WTC11 (cell line): Measurements from ENCODE around the gene SLFN5. TPM values are rescaled to one million over a fixed set of nuclear protein-coding genes. Genes with fewer than 3 reads are reported as not detected.

Source experiments
- ATAC-seq: fragments of 200-7000 bp; cut with Tn5 transposase; 2 replicates; pipeline ENCODE4 v1.10.0; 2021; ENCODE audit warnings: mild to moderate bottlenecking, moderate library complexity
- CTCF ChIA-PET: fragments of 300-600 bp; sonication (Branson Sonifier 250); formaldehyde crosslinking; loops from one replicate; lab custom pipeline; 2021; ENCODE audit warnings: antibody characterized with exemption; lab: Charles Lee
- POLR2A ChIA-PET: fragments of 350-600 bp; sonication (Branson Sonifier 250); formaldehyde crosslinking; loops from one replicate; lab custom pipeline; 2021; ENCODE audit warnings: antibody characterized with exemption; lab: Charles Lee
- DNase-seq: peaks from one replicate; pipeline ENCODE4 v3.0.0; 2021; ENCODE audit warnings: low spot score
- H3K27ac Mint-ChIP-seq: 2 replicates; pipeline ENCODE4 v1.8.0; 2021; ENCODE audit warnings: mixed read lengths
- H3K27me3 Mint-ChIP-seq: 2 replicates; pipeline ENCODE4 v1.8.0; 2021; ENCODE audit warnings: low read depth, mild to moderate bottlenecking, moderate library complexity, mixed read lengths
- H3K36me3 Mint-ChIP-seq: 2 replicates; pipeline ENCODE4 v1.8.0; 2021; ENCODE audit warnings: mixed read lengths
- H3K4me1 Mint-ChIP-seq: 2 replicates; pipeline ENCODE4 v1.8.0; 2022; ENCODE audit warnings: mixed read lengths
- H3K4me3 Mint-ChIP-seq: 2 replicates; pipeline ENCODE4 v1.8.0; 2021; ENCODE audit warnings: mild to moderate bottlenecking, moderate library complexity, mixed read lengths
- H3K9me3 Mint-ChIP-seq: 2 replicates; pipeline ENCODE4 v1.8.0; 2021; ENCODE audit warnings: mixed read lengths
- AFF4 ChIP-seq: sonication (generic); formaldehyde crosslinking; IDR thresholded peaks from 2 replicates; pipeline ENCODE4 v1.8.1; 2023; ENCODE audit warnings: mild to moderate bottlenecking, missing genetic modification reagents, borderline replicate concordance
- ARID4B ChIP-seq: sonication (generic); formaldehyde crosslinking; IDR thresholded peaks from 2 replicates; pipeline ENCODE4 v1.8.0; 2023; ENCODE audit warnings: missing genetic modification reagents, mild to moderate bottlenecking, borderline replicate concordance
- ERG ChIP-seq: fragments of 250-450 bp; sonication (Bioruptor Pico); IDR thresholded peaks from 2 replicates; pipeline ENCODE4 v1.8.0; 2021; ENCODE audit warnings: mild to moderate bottlenecking
- ETV6 ChIP-seq: sonication (generic); formaldehyde crosslinking; IDR thresholded peaks from 2 replicates; pipeline ENCODE4 v1.8.1; 2022; ENCODE audit warnings: mild to moderate bottlenecking, missing genetic modification reagents
- GTF2I ChIP-seq: fragments of 250-450 bp; sonication (Bioruptor Pico); conservative IDR thresholded peaks from 2 replicates; pipeline ENCODE4 v1.4.0; 2021; ENCODE audit warnings: mild to moderate bottlenecking
- IRF1 ChIP-seq: sonication (generic); formaldehyde crosslinking; IDR thresholded peaks from 2 replicates; pipeline ENCODE4 v1.8.0; 2023; ENCODE audit warnings: missing genetic modification reagents
- SMAD4 ChIP-seq: sonication (generic); formaldehyde crosslinking; IDR thresholded peaks from 2 replicates; pipeline ENCODE4 v1.8.0; 2022; ENCODE audit warnings: mild to moderate bottlenecking, missing genetic modification reagents
- STAT6 ChIP-seq: sonication (generic); formaldehyde crosslinking; conservative IDR thresholded peaks from 2 replicates; pipeline ENCODE4 v1.8.1; 2023; ENCODE audit warnings: mild to moderate bottlenecking, low read depth, missing genetic modification reagents, moderate library complexity
- TEAD4 ChIP-seq: sonication (generic); formaldehyde crosslinking; IDR thresholded peaks from 2 replicates; pipeline ENCODE4 v1.8.0; 2022; ENCODE audit warnings: mild to moderate bottlenecking, missing genetic modification reagents
- ZBTB21 ChIP-seq: sonication (generic); formaldehyde crosslinking; IDR thresholded peaks from 2 replicates; pipeline ENCODE4 v1.8.1; 2023; ENCODE audit warnings: mild to moderate bottlenecking, missing genetic modification reagents, borderline replicate concordance
- ZNF121 ChIP-seq: sonication (generic); formaldehyde crosslinking; IDR thresholded peaks from 2 replicates; pipeline ENCODE4 v1.8.0; 2023; ENCODE audit warnings: missing genetic modification reagents
- ZNF396 ChIP-seq: fragments of 250-450 bp; sonication (Bioruptor Pico); IDR thresholded peaks from 2 replicates; pipeline ENCODE4 v1.8.0; 2021; ENCODE audit warnings: mild to moderate bottlenecking, moderate library complexity, borderline replicate concordance
- ZNF671 ChIP-seq: fragments of 250-450 bp; sonication (Bioruptor Pico); IDR thresholded peaks from 2 replicates; pipeline ENCODE4 v1.8.0; 2021; ENCODE audit warnings: mild to moderate bottlenecking
- total RNA-seq: library from RNA; stranded (reverse); gene quantifications from 3 replicates; pipeline ENCODE4 v1.2.3, GENCODE V29; 2021

SLFN5 gene
- total RNA-seq, 1 experiment from 2014 or later, result 7.6 TPM

- TF ChIP-seq ZNF396 (CRISPR knock-in tag), result no peak
- TF ChIP-seq TEAD4, result no peak
- TF ChIP-seq STAT6 (CRISPR knock-in tag), result no peak
- TF ChIP-seq ERG (CRISPR knock-in tag), result no peak
- TF ChIP-seq AFF4 (CRISPR knock-in tag), result no peak
- no peak for TF ChIP-seq ARID4B
- no peak for TF ChIP-seq GTF2I (CRISPR knock-in tag)
- peaks cover 58% of the 10 kb centered on the region for H3K36me3 Mint-ChIP-seq
- ChIA-PET CTCF (no interaction called here), POLR2A (no interaction called here)
- H3K4me3 Mint-ChIP-seq, result no peak overlapping the region
- H3K4me1 Mint-ChIP-seq, result no peaks in the 10 kb centered on the region
- DNase-seq (no peak), ATAC-seq (no peak)
- peaks cover 72% of the 10 kb centered on the region for H3K9me3 Mint-ChIP-seq
- H3K27me3 Mint-ChIP-seq, result peaks cover 56% of the 10 kb centered on the region
- no peak overlapping the region for H3K27ac Mint-ChIP-seq
Measured at GRCh38 chr17:35297666-35298065, 54.8 kb downstream of the SLFN5 start.

GRCh38 chr17:35298639-35299038 is 55.8 kb downstream of the SLFN5 start:
- ChIA-PET POLR2A (interaction anchor here (0.7 kb wide), 1 partner anchor 88 kb away, joined by 4 read pairs; no protein-coding TSS in a partner anchor), CTCF (interaction anchor here (0.6 kb wide), 1 partner anchor 284 kb away, joined by 6 read pairs; no protein-coding TSS in a partner anchor)
- peaks cover 57% of the 10 kb centered on the region for H3K27me3 Mint-ChIP-seq
- peaks cover 81% of the 10 kb centered on the region for H3K9me3 Mint-ChIP-seq
- TF ChIP-seq ZNF671, result no peak
- TF ChIP-seq ZBTB21 (CRISPR knock-in tag), result no peak
- TF ChIP-seq IRF1, result no peak
- no peak for TF ChIP-seq ZNF121 (CRISPR knock-in tag)
- no peak for TF ChIP-seq ETV6
- no peak for TF ChIP-seq SMAD4 (CRISPR knock-in tag)
- DNase-seq (no peak), ATAC-seq (no peak)
- no peak overlapping the region for H3K4me3 Mint-ChIP-seq
- no peak overlapping the region for H3K27ac Mint-ChIP-seq
- no peaks in the 10 kb centered on the region for H3K4me1 Mint-ChIP-seq
- peaks cover 62% of the 10 kb centered on the region for H3K36me3 Mint-ChIP-seq
